A673 (cell line): ENCODE measurements around the gene UXT.

ENCODE experiments used
- EZH2 ChIP-seq: fragments of 200-600 bp; sonication (generic); IDR thresholded peaks from 2 replicates; pipeline ENCODE4 v1.6.1; 2017; ENCODE audit warnings: borderline replicate concordance, low read depth, mild to moderate bottlenecking, mixed read lengths, antibody characterized with exemption, low read length; ENCODE audit not compliant: poor library complexity, severe bottlenecking
- TF ChIP-seq, protein P1 (sequence below): fragments of 300-800, 200-600 bp; sonication (generic); conservative IDR thresholded peaks from 2 replicates; pipeline ENCODE4 v1.5.1; 2017; ENCODE audit warnings: low read depth, mild to moderate bottlenecking, antibody characterized with exemption, low read length, moderate library complexity, mixed read lengths

DNA sequence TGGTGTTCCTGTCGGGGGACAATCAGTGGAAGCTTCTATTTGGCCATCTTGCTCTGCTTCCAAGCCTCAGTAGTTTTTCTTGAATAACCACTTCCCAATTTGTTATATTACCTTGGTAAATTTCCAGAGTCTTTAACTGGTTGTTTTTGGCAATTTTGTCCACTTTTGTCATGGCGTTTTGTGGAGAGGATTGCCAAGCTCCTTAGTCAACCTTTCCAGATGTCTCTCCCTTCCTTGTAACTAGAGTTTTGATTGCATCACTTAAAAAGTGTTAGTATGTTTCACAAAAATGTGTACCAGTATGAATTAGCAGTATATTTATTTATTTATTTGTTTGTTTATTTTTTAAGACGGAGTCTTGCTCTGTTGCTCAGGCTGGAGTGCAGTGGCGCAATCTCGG, 15.8 kb upstream of the UXT start:
- TF ChIP-seq EZH2, result no peak
- TF ChIP-seq, protein P1, sequence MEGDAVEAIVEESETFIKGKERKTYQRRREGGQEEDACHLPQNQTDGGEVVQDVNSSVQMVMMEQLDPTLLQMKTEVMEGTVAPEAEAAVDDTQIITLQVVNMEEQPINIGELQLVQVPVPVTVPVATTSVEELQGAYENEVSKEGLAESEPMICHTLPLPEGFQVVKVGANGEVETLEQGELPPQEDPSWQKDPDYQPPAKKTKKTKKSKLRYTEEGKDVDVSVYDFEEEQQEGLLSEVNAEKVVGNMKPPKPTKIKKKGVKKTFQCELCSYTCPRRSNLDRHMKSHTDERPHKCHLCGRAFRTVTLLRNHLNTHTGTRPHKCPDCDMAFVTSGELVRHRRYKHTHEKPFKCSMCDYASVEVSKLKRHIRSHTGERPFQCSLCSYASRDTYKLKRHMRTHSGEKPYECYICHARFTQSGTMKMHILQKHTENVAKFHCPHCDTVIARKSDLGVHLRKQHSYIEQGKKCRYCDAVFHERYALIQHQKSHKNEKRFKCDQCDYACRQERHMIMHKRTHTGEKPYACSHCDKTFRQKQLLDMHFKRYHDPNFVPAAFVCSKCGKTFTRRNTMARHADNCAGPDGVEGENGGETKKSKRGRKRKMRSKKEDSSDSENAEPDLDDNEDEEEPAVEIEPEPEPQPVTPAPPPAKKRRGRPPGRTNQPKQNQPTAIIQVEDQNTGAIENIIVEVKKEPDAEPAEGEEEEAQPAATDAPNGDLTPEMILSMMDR, result no peak
